GM12878 (cell line): ENCODE data around the gene NSG2.

Experiments
- EP300 ChIP-seq, 2 experiments: fragments of 150-350 bp in 1 of 2; IDR thresholded peaks; 2 replicates each; pipeline ENCODE4 v1.6.1; 2011 to 2012; ENCODE audit warnings: low read depth in 2 of 2, low read length in 2 of 2, borderline replicate concordance in 1 of 2, improper control_type of control experiment in 1 of 2, inconsistent platforms in 1 of 2; ENCODE audit not compliant: control insufficient read depth in 1 of 2
- FOXM1 ChIP-seq: IDR thresholded peaks from 2 replicates; pipeline ENCODE4 v1.6.1; 2012; ENCODE audit warnings: low read depth, mild to moderate bottlenecking, inconsistent platforms, low read length, moderate library complexity
- PAX8 ChIP-seq: fragments of 450-650 bp; IDR thresholded peaks from 2 replicates; pipeline ENCODE4 v1.6.1; 2017; ENCODE audit warnings: mild to moderate bottlenecking, moderate library complexity
- POLR2A ChIP-seq: IDR thresholded peaks from 2 replicates; pipeline ENCODE4 v1.6.1; 2011; ENCODE audit warnings: low read depth, mild to moderate bottlenecking, low read length
- TAF1 ChIP-seq: IDR thresholded peaks from 2 replicates; pipeline ENCODE4 v1.6.1; 2011; ENCODE audit warnings: mild to moderate bottlenecking, low read depth, low read length, borderline replicate concordance
- TF ChIP-seq, protein P1 (sequence below), 3 experiments: IDR thresholded peaks in 2 of 3; conservative IDR thresholded peaks in 1 of 3; 2 replicates each; pipeline ENCODE4 v1.5.1; 2011; ENCODE audit warnings: low read depth in 3 of 3, low read length in 3 of 3, mild to moderate bottlenecking in 3 of 3, control low read depth in 2 of 3, moderate library complexity in 2 of 3, inconsistent platforms in 1 of 3, mixed read lengths in 1 of 3; ENCODE audit not compliant: control insufficient read depth in 2 of 3, insufficient read depth in 1 of 3; ENCODE audit errors: extremely low read depth in 1 of 3
- TF ChIP-seq, protein P2 (sequence below): IDR thresholded peaks from 2 replicates; pipeline ENCODE4 v1.6.1; 2011; ENCODE audit warnings: borderline replicate concordance, low read depth, mild to moderate bottlenecking, moderate library complexity, low read length; ENCODE audit not compliant: insufficient read depth, poor library complexity, severe bottlenecking

DNA sequence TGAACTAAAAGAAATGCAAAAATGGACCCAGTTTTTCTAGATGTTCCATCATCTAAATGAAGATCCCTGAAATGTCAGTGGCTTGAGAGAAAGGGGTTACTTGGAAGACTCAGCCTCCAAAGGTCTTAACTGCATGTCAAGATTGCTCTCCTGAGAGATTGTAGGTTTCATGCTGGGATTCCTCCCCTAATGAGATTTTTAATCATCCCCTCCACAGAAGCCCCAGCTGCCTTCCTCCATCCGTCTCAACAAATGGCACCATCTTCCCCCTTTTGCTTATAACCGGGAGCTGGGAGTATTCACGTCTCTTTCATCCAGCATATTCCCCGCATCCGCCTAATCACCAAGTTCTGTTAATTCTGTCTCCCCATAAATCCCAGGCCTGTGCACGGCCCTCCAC, 104.5 kb downstream of the NSG2 start:
- no peak for TF ChIP-seq PAX8
- TF ChIP-seq, protein P1, sequence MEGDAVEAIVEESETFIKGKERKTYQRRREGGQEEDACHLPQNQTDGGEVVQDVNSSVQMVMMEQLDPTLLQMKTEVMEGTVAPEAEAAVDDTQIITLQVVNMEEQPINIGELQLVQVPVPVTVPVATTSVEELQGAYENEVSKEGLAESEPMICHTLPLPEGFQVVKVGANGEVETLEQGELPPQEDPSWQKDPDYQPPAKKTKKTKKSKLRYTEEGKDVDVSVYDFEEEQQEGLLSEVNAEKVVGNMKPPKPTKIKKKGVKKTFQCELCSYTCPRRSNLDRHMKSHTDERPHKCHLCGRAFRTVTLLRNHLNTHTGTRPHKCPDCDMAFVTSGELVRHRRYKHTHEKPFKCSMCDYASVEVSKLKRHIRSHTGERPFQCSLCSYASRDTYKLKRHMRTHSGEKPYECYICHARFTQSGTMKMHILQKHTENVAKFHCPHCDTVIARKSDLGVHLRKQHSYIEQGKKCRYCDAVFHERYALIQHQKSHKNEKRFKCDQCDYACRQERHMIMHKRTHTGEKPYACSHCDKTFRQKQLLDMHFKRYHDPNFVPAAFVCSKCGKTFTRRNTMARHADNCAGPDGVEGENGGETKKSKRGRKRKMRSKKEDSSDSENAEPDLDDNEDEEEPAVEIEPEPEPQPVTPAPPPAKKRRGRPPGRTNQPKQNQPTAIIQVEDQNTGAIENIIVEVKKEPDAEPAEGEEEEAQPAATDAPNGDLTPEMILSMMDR (IDR thresholded peaks at IDR 0.05 in 2 of 3, conservative IDR thresholded peaks at IDR 0.05 in 1 of 3; ENCODE audit: control insufficient read depth in 2 of 3, extremely low read depth in 1 of 3, insufficient read depth in 1 of 3, low read depth in 3 of 3, low read length in 3 of 3), result no peak
- TF ChIP-seq FOXM1, result no peak
- no peak for TF ChIP-seq EP300 (IDR thresholded peaks at IDR 0.05; ENCODE audit: borderline replicate concordance in 1 of 2, control insufficient read depth in 1 of 2, low read depth in 2 of 2, low read length in 2 of 2)
- no peak for TF ChIP-seq POLR2A
- TF ChIP-seq, protein P2, sequence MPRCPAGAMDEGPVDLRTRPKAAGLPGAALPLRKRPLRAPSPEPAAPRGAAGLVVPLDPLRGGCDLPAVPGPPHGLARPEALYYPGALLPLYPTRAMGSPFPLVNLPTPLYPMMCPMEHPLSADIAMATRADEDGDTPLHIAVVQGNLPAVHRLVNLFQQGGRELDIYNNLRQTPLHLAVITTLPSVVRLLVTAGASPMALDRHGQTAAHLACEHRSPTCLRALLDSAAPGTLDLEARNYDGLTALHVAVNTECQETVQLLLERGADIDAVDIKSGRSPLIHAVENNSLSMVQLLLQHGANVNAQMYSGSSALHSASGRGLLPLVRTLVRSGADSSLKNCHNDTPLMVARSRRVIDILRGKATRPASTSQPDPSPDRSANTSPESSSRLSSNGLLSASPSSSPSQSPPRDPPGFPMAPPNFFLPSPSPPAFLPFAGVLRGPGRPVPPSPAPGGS, result no peak
- no peak for TF ChIP-seq TAF1
